Kidney epithelial cell (primary cell): Measurements from ENCODE around the gene FAM186B. TPM values are rescaled to one million over a fixed set of nuclear protein-coding genes. Genes with fewer than 3 reads are reported as not detected.
"Not testable (repeated sequence)": the region's sequence is repeated elsewhere in the genome, so short reads cannot be mapped to it uniquely, and the experiment has no call there.

Experiments
- DNase-seq: peaks from one replicate; pipeline ENCODE4 v3.0.0-alpha.2; 2010; ENCODE audit warnings: low read depth
- H3K27me3 ChIP-seq: 2 replicates; pipeline ENCODE4 v1.6.0; 2011; ENCODE audit warnings: low read length; ENCODE audit not compliant: control insufficient read depth, insufficient read depth
- H3K36me3 ChIP-seq: 2 replicates; pipeline ENCODE4 v1.5.1; 2011; ENCODE audit warnings: low read length; ENCODE audit not compliant: control insufficient read depth, insufficient read depth
- H3K4me3 ChIP-seq: 2 replicates; pipeline ENCODE4 v1.5.1; 2011; ENCODE audit warnings: low read depth, mild to moderate bottlenecking, control low read depth, low read length
- total RNA-seq: library from RNA; depleted of rRNA; stranded (reverse); fragments of >200 nt; gene quantifications from 2 replicates; pipeline ENCODE4 v1.2.3, GENCODE V29; 2015
- TF ChIP-seq, protein P1 (sequence below): IDR thresholded peaks from 2 replicates; pipeline ENCODE4 v1.5.1; 2011; ENCODE audit warnings: mild to moderate bottlenecking, moderate library complexity, low read length, control low read depth, inconsistent platforms; ENCODE audit not compliant: insufficient read depth, poor library complexity, severe bottlenecking

FAM186B gene, protein sequence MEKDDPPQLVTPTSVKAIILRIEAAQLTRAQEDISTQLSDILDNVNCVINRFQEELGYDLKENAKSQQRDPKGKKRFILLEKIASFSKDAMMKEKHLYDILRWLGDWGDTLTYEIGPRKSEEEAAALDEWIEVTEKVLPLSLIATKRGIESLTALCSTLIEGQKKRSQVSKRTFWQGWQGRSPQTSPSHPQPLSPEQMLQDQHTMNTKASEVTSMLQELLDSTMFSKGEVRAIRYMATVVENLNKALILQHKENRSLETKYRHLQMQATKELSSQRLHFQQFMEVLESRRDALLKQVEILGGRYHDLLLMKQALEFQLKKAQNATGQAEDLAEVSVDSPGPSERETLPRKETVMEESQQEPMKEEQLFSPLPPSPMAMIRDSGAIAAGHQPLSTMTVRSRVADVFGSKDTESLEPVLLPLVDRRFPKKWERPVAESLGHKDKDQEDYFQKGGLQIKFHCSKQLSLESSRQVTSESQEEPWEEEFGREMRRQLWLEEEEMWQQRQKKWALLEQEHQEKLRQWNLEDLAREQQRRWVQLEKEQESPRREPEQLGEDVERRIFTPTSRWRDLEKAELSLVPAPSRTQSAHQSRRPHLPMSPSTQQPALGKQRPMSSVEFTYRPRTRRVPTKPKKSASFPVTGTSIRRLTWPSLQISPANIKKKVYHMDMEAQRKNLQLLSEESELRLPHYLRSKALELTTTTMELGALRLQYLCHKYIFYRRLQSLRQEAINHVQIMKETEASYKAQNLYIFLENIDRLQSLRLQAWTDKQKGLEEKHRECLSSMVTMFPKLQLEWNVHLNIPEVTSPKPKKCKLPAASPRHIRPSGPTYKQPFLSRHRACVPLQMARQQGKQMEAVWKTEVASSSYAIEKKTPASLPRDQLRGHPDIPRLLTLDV
- 0.14 and 0.21 TPM in 2 replicates for total RNA-seq

DNA sequence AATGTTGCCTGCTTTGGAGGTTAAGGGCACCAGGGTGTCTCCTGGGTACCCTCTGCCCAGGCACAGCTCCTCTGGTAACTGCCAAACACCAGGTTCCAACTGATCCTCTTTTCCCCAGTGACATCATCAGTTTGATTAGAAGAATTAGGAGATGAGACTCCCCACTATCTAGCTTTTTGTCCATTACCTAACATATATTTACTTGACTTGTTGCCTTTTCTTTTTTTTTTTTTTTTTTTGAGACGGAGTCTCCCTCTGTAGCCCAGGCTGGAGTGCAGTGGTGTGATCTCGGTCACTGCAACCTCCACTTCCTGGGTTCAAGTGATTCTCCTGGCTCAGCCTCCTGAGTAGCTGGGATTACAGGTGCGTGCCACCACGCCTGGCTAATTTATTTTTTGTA is at the start of gene FAM186B:
TSS of gene FAM186B (minus strand) at position 101 of the 400 bp plus-strand sequence. CDS start 162 bp downstream, outside the sequence.
- not testable (repeated sequence) for H3K4me3 ChIP-seq, H3K27me3 ChIP-seq, DNase-seq, H3K36me3 ChIP-seq

DNA sequence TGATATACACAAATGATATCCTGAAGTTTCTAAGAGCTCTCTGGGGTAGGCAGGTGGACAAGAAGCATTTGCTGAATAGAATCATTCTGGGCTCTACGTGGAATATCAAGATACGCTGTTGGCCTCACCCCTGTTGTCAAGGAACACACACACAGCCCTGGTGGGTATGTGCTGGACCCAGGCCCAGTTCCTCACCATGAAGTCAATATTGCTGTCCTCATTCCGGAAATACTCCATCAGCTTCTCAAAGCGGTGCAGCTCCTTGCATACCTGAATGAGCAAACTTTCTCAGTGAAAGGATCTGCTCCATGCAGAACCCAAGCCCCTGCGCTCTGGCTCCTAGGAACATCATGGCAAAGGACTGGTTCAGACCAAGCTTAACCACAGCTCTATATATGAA is 49.3 kb upstream of the FAM186B start:
- Histone ChIP-seq H3K4me3 (no peak overlapping the region), H3K27me3 (no peaks in the 10 kb centered on the region), H3K36me3 (peaks cover 4% of the 10 kb centered on the region)
- DNase-seq, result no peak
- TF ChIP-seq, protein P1, sequence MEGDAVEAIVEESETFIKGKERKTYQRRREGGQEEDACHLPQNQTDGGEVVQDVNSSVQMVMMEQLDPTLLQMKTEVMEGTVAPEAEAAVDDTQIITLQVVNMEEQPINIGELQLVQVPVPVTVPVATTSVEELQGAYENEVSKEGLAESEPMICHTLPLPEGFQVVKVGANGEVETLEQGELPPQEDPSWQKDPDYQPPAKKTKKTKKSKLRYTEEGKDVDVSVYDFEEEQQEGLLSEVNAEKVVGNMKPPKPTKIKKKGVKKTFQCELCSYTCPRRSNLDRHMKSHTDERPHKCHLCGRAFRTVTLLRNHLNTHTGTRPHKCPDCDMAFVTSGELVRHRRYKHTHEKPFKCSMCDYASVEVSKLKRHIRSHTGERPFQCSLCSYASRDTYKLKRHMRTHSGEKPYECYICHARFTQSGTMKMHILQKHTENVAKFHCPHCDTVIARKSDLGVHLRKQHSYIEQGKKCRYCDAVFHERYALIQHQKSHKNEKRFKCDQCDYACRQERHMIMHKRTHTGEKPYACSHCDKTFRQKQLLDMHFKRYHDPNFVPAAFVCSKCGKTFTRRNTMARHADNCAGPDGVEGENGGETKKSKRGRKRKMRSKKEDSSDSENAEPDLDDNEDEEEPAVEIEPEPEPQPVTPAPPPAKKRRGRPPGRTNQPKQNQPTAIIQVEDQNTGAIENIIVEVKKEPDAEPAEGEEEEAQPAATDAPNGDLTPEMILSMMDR, result no peak

DNA sequence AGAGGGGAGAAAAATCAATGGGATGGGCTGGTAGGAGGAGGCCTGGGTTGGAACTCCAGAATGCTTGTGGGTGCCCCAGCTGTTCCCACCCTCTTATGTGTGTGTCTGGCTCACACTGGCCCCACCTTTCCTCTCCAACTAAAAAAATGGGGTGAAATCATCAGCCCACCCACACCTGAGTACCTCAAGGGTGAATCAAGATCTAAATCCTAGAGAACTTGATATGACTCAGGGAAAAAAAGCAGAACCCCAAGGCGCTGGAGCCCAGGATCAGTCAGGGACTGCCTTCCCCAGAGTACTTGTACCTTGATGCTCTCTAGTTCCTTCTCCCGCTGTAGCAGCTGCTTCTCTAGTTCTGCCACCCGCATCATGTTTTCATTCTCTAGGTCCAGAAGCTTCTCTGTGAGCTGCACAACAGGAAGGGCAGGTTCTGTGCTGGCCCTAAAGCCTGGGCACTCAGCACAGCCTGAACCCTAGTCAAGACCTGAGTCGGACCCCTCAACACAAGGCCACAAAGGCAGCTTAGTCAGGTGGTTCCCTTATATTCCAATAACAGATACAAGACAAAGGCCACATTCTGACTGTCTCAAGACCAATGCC is 47.6 kb upstream of the FAM186B start:
- H3K4me3 ChIP-seq, result no peak overlapping the region
- no peak for DNase-seq
- TF ChIP-seq, protein P1, result no peak
- peaks cover 4% of the 10 kb centered on the region for H3K36me3 ChIP-seq
- H3K27me3 ChIP-seq, result no peaks in the 10 kb centered on the region

DNA sequence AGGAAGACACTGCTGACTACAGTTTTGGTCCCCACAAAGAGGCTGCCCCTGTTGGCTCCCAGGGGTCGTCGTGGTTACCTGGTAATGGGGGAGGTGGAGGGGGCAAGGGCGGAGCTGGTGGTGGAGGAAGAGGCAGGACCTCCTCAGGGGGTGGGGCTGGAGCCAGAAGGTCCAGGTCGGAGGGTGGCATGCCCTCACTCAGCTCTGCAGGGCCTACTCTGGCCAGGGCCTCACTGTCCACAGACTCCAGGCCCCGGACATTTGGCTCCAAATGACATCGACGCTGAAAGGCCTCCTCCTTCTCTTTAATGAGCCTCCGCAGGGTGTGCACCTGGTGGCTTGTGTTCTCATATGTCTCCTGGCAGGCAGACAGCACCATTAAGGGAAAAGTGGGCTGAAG is 46.4 kb upstream of the FAM186B start:
- no peak for DNase-seq
- H3K4me3 ChIP-seq, result no peak overlapping the region
- TF ChIP-seq, protein P1, result no peak
- H3K36me3 ChIP-seq, result peaks cover 3% of the 10 kb centered on the region
- no peaks in the 10 kb centered on the region for H3K27me3 ChIP-seq

DNA sequence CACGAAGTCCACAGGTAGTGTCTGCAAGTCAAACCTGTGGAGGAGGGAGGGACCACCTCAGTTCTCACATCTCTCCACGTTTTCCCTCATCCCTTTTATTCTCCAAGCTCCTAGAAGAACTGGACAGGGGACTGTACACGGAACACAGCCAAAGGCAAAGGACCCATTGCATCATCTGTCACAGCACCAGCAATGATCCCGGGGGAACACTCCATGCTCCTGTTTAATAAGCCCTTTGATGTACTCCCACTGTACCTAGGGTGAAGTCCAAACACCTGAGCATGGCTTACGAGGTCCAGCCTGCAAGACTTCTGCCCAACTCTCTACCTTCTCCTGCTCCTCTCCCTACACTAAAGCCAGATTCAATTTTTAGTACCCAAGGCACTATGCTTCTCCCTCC is 44.5 kb upstream of the FAM186B start:
- Histone ChIP-seq H3K4me3 (no peak overlapping the region), H3K36me3 (peaks cover 6% of the 10 kb centered on the region), H3K27me3 (no peaks in the 10 kb centered on the region)
- DNase-seq, result no peak
- TF ChIP-seq, protein P1, result no peak

DNA sequence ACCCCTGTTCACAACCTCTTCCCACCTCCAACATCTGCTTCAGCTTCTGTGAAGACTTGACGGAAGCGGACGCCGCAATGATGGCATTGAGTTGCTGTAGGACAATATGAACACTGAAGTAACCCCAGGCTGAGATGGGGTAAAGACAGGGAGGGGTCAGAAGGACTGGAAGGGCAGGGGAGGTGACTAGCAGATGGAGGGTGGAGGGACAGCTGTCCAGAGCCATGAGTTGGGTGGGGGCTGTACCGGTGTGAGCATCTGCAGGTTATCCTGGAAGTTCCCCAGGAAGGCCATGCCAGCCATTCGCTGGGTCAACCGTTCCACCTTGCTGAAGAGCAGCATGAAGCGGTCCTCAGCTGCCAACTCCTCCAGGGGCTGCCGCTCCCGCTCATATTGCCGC is 44.0 kb upstream of the FAM186B start:
- no peak for DNase-seq
- no peak overlapping the region for H3K4me3 ChIP-seq
- peaks cover 5% of the 10 kb centered on the region for H3K36me3 ChIP-seq
- TF ChIP-seq, protein P1, result no peak
- H3K27me3 ChIP-seq, result no peaks in the 10 kb centered on the region
